IMR-90 (cell line): ENCODE results near the gene SAA1. TPM values are rescaled to one million over a fixed set of nuclear protein-coding genes. Genes with fewer than 3 reads are reported as not detected.
A peak's percentile ranks its signal among the peaks of the same experiment; 100 is the strongest.
"Not testable (repeated sequence)": the region's sequence is repeated elsewhere in the genome, so short reads cannot be mapped to it uniquely, and the experiment has no call there.

Experiments
- ATAC-seq: fragments of 200-7000 bp; cut with Tn5 transposase; 2 replicates; pipeline ENCODE4 v1.9.1; 2020; ENCODE audit warnings: low read depth, mild to moderate bottlenecking, moderate library complexity
- BruUV-seq: library from RNA; stranded (reverse); fragments of 400-500 nt; replicated peaks from 2 replicates; lab custom pipeline; 2021; lab: Mats Ljungman, UMichigan
- CTCF ChIA-PET: fragments of 300-600 bp; formaldehyde crosslinking; extraction: SDS; loops from one replicate; lab custom pipeline; 2021; ENCODE audit warnings: antibody characterized with exemption; lab: Yijun Ruan, JAX
- POLR2A ChIA-PET: fragments of 300-600 bp; sonication (Branson Sonifier 250); formaldehyde crosslinking; loops from one replicate; lab custom pipeline; 2022; ENCODE audit warnings: antibody characterized with exemption; ENCODE audit not compliant: unreplicated experiment; lab: Charles Lee
- DNase-seq: peaks from one replicate; pipeline ENCODE4 v3.0.0; 2013
- H2AFZ ChIP-seq: replicated peaks from 2 replicates; pipeline ENCODE3; 2013; ENCODE audit warnings: low read length, mild to moderate bottlenecking; ENCODE audit not compliant: poor library complexity
- H2AK5ac ChIP-seq: 2 replicates; pipeline ENCODE4 v1.6.1; 2013; ENCODE audit warnings: low read depth, low read length, inconsistent platforms
- H2AK9ac ChIP-seq: replicated peaks from 2 replicates; pipeline ENCODE3; 2013; ENCODE audit warnings: mild to moderate bottlenecking, low read depth, low read length, moderate library complexity; ENCODE audit not compliant: poor library complexity
- H2BK120ac ChIP-seq: 2 replicates; pipeline ENCODE4 v1.6.1; 2013; ENCODE audit warnings: low read depth, low read length, inconsistent platforms
- H2BK15ac ChIP-seq: 3 replicates; pipeline ENCODE4 v1.6.1; 2013; ENCODE audit warnings: low read depth, low read length, inconsistent platforms
- H2BK20ac ChIP-seq: 2 replicates; pipeline ENCODE4 v1.6.1; 2013; ENCODE audit warnings: low read depth, mild to moderate bottlenecking, inconsistent platforms, low read length, moderate library complexity
- H2BK5ac ChIP-seq: 2 replicates; pipeline ENCODE4 v1.6.1; 2013; ENCODE audit warnings: mild to moderate bottlenecking, low read depth, low read length, inconsistent platforms; ENCODE audit not compliant: poor library complexity, severe bottlenecking
- H3K14ac ChIP-seq: replicated peaks from 2 replicates; pipeline ENCODE4 v1.6.1; 2013; ENCODE audit warnings: low read depth, low read length, inconsistent platforms
- H3K18ac ChIP-seq: 2 replicates; pipeline ENCODE4 v1.6.1; 2013; ENCODE audit warnings: low read depth, low read length, control low read depth
- H3K23ac ChIP-seq: 2 replicates; pipeline ENCODE4 v1.6.1; 2013; ENCODE audit warnings: low read depth, low read length, inconsistent platforms
- H3K27ac ChIP-seq: 2 replicates; pipeline ENCODE4 v1.5.1; 2013; ENCODE audit warnings: mild to moderate bottlenecking, control low read depth, low read length; ENCODE audit not compliant: insufficient read depth
- H3K27me3 ChIP-seq: 2 replicates; pipeline ENCODE4 v1.6.1; 2013; ENCODE audit warnings: low read length; ENCODE audit not compliant: control insufficient read depth, insufficient read depth
- H3K36me3 ChIP-seq: 2 replicates; pipeline ENCODE4 v1.6.1; 2013; ENCODE audit warnings: low read length, mixed read lengths; ENCODE audit not compliant: control insufficient read depth, insufficient read depth
- H3K4ac ChIP-seq: 2 replicates; pipeline ENCODE4 v1.6.1; 2013; ENCODE audit warnings: low read depth, low read length, inconsistent platforms
- H3K4me1 ChIP-seq: 2 replicates; pipeline ENCODE4 v1.6.1; 2013; ENCODE audit warnings: low read length, mixed read lengths; ENCODE audit not compliant: control insufficient read depth, insufficient read depth
- H3K4me2 ChIP-seq: 2 replicates; pipeline ENCODE4 v1.6.1; 2013; ENCODE audit warnings: low read depth, mild to moderate bottlenecking, control low read depth, low read length, moderate library complexity
- H3K4me3 ChIP-seq: 2 replicates; pipeline ENCODE4 v1.5.1; 2013; ENCODE audit warnings: low read depth, mild to moderate bottlenecking, control low read depth, low read length, moderate library complexity; ENCODE audit not compliant: insufficient read depth
- H3K56ac ChIP-seq: 2 replicates; pipeline ENCODE4 v1.6.1; 2013; ENCODE audit warnings: low read length, inconsistent platforms; ENCODE audit not compliant: insufficient read depth; ENCODE audit errors: extremely low read depth
- H3K79me1 ChIP-seq, 2 experiments: 2 replicates each; pipeline ENCODE4 v1.6.1; 2013; ENCODE audit warnings: low read length in 2 of 2, inconsistent platforms in 1 of 2, low read depth in 1 of 2
- H3K9ac ChIP-seq: 2 replicates; pipeline ENCODE4 v1.6.1; 2013; ENCODE audit warnings: low read depth, low read length, control low read depth
- H3K9me1 ChIP-seq: 2 replicates; pipeline ENCODE4 v1.6.1; 2013; ENCODE audit warnings: low read length, inconsistent platforms; ENCODE audit not compliant: insufficient read depth
- H3K9me3 ChIP-seq: 2 replicates; pipeline ENCODE4 v1.6.1; 2013; ENCODE audit warnings: low read length; ENCODE audit not compliant: control insufficient read depth, insufficient read depth
- H4K20me1 ChIP-seq: 2 replicates; pipeline ENCODE4 v1.6.1; 2013; ENCODE audit warnings: low read length, inconsistent platforms; ENCODE audit not compliant: insufficient read depth
- H4K5ac ChIP-seq: 2 replicates; pipeline ENCODE4 v1.6.1; 2013; ENCODE audit warnings: mild to moderate bottlenecking, low read depth, low read length, control low read depth
- H4K8ac ChIP-seq, 2 experiments: 2 replicates each; pipeline ENCODE4 v1.6.1; 2013; ENCODE audit warnings: low read depth in 2 of 2, low read length in 2 of 2, control low read depth in 1 of 2, inconsistent platforms in 1 of 2
- H4K91ac ChIP-seq: 2 replicates; pipeline ENCODE4 v1.6.1; 2013; ENCODE audit warnings: low read depth, low read length, inconsistent platforms; ENCODE audit not compliant: insufficient read depth
- CEBPB ChIP-seq: IDR thresholded peaks from 2 replicates; pipeline ENCODE4 v1.6.1; 2012; ENCODE audit warnings: low read depth, low read length, improper control_type of control experiment
- WGBS, 2 experiments: methylation state at CpG; one replicate each; pipeline versions ENCODE4 v1.1.5 to v1.1.7; 2013; ENCODE audit warnings: missing lambda C conversion rate in 2 of 2; ENCODE audit not compliant: insufficient read length in 1 of 2; ENCODE audit errors: extremely low coverage in 2 of 2; 5-methylcytosine and 5-hydroxymethylcytosine counted together
- dilution Hi-C: fragments of 300-500 bp; cut with HindIII; formaldehyde crosslinking; loops from one replicate; pipeline ENCODE4 v1.14.3; 2018; ENCODE audit warnings: low sequenced_read_pairs; ENCODE audit not compliant: unreplicated experiment
- in situ Hi-C: fragments of 300-500 bp; cut with MboI; formaldehyde crosslinking; loops from 3 replicates; pipeline ENCODE4 v1.14.3; 2019; ENCODE audit warnings: low sequenced_read_pairs, inconsistent platforms, mixed read lengths
- intact Hi-C: fragments of 100-400 bp; cut with micrococcal nuclease; formaldehyde crosslinking; loops from 2 replicates; pipeline ENCODE4 v1.10.0; 2022
- polyA plus RNA-seq, 3 experiments: library from polyadenylated mRNA; depleted of rRNA; stranded (reverse); fragments of >200 nt; gene quantifications; 2 replicates each; pipeline ENCODE4 v1.2.3, GENCODE V29; 2012; ENCODE audit warnings: low replicate concordance in 1 of 3
- total RNA-seq: library from RNA; depleted of rRNA; stranded (reverse); fragments of >200 nt; gene quantifications from 2 replicates; pipeline ENCODE4 v1.2.3, GENCODE V29; 2012

Gene SAA1
- total and polyA plus RNA-seq, 2 of the 4 experiments (the other 2 are of a cell fraction): not detected

DNA sequence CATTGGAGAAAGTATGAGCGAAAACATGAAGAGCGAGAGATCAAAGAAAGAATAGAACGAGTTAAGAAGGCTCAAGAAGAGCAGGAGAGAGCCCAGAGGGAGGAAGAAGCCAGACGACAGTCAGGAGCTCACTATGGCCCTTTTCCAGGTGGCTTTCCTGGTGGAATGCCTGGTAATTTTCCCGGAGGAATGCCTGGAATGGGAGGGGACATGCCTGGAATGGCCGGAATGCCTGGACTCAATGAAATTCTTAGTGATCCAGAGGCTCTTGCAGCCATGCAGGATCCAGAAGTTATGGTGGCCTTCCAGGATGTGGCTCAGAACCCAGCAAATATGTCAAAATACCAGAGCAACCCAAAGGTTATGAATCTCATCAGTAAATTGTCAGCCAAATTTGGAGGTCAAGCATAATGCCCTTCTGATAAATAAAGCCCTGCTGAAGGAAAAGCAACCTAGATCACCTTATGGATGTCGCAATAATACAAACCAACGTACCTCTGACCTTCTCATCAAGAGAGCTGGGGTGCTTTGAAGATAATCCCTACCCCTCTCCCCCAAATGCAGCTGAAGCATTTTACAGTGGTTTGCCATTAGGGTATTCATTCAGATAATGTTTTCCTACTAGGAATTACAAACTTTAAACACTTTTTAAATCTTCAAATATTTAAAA lies 3.2 kb upstream of the SAA1 start:
- H3K4me2 ChIP-seq, H2BK120ac ChIP-seq, H2AK9ac ChIP-seq, H2BK5ac ChIP-seq, H3K56ac ChIP-seq, H3K23ac ChIP-seq, H3K9me1 ChIP-seq, H3K9me3 ChIP-seq, H3K18ac ChIP-seq, H4K5ac ChIP-seq, H3K14ac ChIP-seq, BruUV-seq, H3K4me1 ChIP-seq, H3K27ac ChIP-seq, H3K36me3 ChIP-seq, H3K79me1 ChIP-seq, H3K4ac ChIP-seq, H4K91ac ChIP-seq, H3K4me3 ChIP-seq, POLR2A ChIA-PET, CTCF ChIA-PET, H3K9ac ChIP-seq, H4K20me1 ChIP-seq, dilution Hi-C loops, ATAC-seq, in situ Hi-C loops, H2AFZ ChIP-seq, H4K8ac ChIP-seq, H2AK5ac ChIP-seq, intact Hi-C loops, H2BK20ac ChIP-seq, H2BK15ac ChIP-seq, DNase-seq: not testable (repeated sequence)
- WGBS, 2 experiments: no CpG with 5 or more reads among the region's 8 CpGs
- H3K27me3 ChIP-seq: peaks cover 14% of the 10 kb centered on the region
- peak; percentile 68 for TF ChIP-seq CEBPB
